Loucy (cell line): Measurements from ENCODE around the gene AZGP1.

ENCODE experiments used
- CTCF ChIP-seq: fragments of 200-600 bp; sonication (generic); conservative IDR thresholded peaks from 2 replicates; pipeline ENCODE4 v1.5.1; 2014; ENCODE audit warnings: mild to moderate bottlenecking, antibody characterized with exemption, low read length
- EZH2phosphoT487 ChIP-seq: fragments of 200-600 bp; IDR thresholded peaks from 2 replicates; pipeline ENCODE4 v1.6.1; 2018; ENCODE audit warnings: antibody characterized with exemption, mild to moderate bottlenecking, moderate library complexity, borderline replicate concordance

- TF ChIP-seq CTCF: no peak
- no peak for TF ChIP-seq EZH2phosphoT487
Measured at GRCh38 chr7:99958564-99959227, 17.1 kb downstream of the AZGP1 start.
